RPMI7951 (cell line): ENCODE results near the gene CWF19L2. TPM values are rescaled to one million over a fixed set of nuclear protein-coding genes. Genes with fewer than 3 reads are reported as not detected.
"Not testable (repeated sequence)": the region's sequence is repeated elsewhere in the genome, so short reads cannot be mapped to it uniquely, and the experiment has no call there.

Experiments
- DNase-seq: peaks from one replicate; pipeline ENCODE4 v3.0.0-alpha.2; 2012; ENCODE audit warnings: low read depth
- total RNA-seq: library from RNA; depleted of rRNA; stranded (reverse); fragments of >200 nt; shearing (Covaris generic); gene quantifications from 2 replicates; pipeline ENCODE4 v1.2.3, GENCODE V29; 2014

The CWF19L2 gene
- total RNA-seq, 1 experiment from 2014 or later = 14.2 TPM

- DNase-seq = no peak
Observed at GRCh38 chr11:107438148-107438547, 19.5 kb downstream of the CWF19L2 start.

GRCh38 chr11:107430525-107430924, 27.1 kb downstream of the CWF19L2 start:
- no peak for DNase-seq

GRCh38 chr11:107427569-107428180, 29.9 kb downstream of the CWF19L2 start:
- DNase-seq = no peak

- no peak for DNase-seq
Observed at GRCh38 chr11:107413352-107413751, 44.3 kb downstream of the CWF19L2 start.

- DNase-seq = no peak
Observed at GRCh38 chr11:107408762-107409211, 48.8 kb downstream of the CWF19L2 start.

- DNase-seq = no peak
Observed at GRCh38 chr11:107405260-107405659, 52.4 kb downstream of the CWF19L2 start.

GRCh38 chr11:107401131-107401530, 56.5 kb downstream of the CWF19L2 start:
- DNase-seq = not testable (repeated sequence)

- no peak for DNase-seq
Observed at GRCh38 chr11:107397357-107397756, 60.3 kb downstream of the CWF19L2 start.

GRCh38 chr11:107392611-107393010, 65.0 kb downstream of the CWF19L2 start:
- no peak for DNase-seq

- not testable (repeated sequence) for DNase-seq
Observed at GRCh38 chr11:107390701-107391100, 66.9 kb downstream of the CWF19L2 start.

- DNase-seq = no peak
Observed at GRCh38 chr11:107387666-107388065, 70.0 kb downstream of the CWF19L2 start.

- DNase-seq = peak; percentile 31
Observed at GRCh38 chr11:107385361-107385981, 72.2 kb downstream of the CWF19L2 start.

GRCh38 chr11:107384144-107384852, 73.3 kb downstream of the CWF19L2 start:
- DNase-seq = no peak

GRCh38 chr11:107372439-107372838, 85.2 kb downstream of the CWF19L2 start:
- no peak for DNase-seq

- DNase-seq = peak; percentile 8
Observed at GRCh38 chr11:107370390-107370789, 87.2 kb downstream of the CWF19L2 start.

GRCh38 chr11:107359701-107360100, 97.9 kb downstream of the CWF19L2 start:
- no peak for DNase-seq

GRCh38 chr11:107357877-107358276, 99.7 kb downstream of the CWF19L2 start:
- no peak for DNase-seq

- DNase-seq = no peak
Observed at GRCh38 chr11:107354780-107355179, 102.8 kb downstream of the CWF19L2 start.

- DNase-seq = no peak
Observed at GRCh38 chr11:107337917-107338316, 119.7 kb downstream of the CWF19L2 start.

GRCh38 chr11:107331728-107332127, 125.9 kb downstream of the CWF19L2 start:
- no peak for DNase-seq

- no peak for DNase-seq
Observed at GRCh38 chr11:107329164-107329563, 128.5 kb downstream of the CWF19L2 start.

GRCh38 chr11:107316426-107316825, 141.2 kb downstream of the CWF19L2 start:
- no peak for DNase-seq

GRCh38 chr11:107307991-107308390, 149.6 kb downstream of the CWF19L2 start:
- no peak for DNase-seq
